Liver (tissue), 3 donors: ENCODE data around the gene DSCAM.

ENCODE experiments used
- EGR1 ChIP-seq, 2 donors: IDR thresholded peaks; 2 replicates each; pipeline ENCODE4 v1.6.1; 2016 to 2018; ENCODE audit warnings: antibody characterized with exemption in 2 of 2, low read depth in 2 of 2
- RXRA ChIP-seq, 2 donors: IDR thresholded peaks; 2 replicates each; pipeline ENCODE4 v1.6.1; 2017 to 2018; ENCODE audit warnings: antibody characterized with exemption in 2 of 2, mild to moderate bottlenecking in 1 of 2
- SP1 ChIP-seq: IDR thresholded peaks from 2 replicates; pipeline ENCODE4 v1.6.1; 2018; ENCODE audit warnings: antibody characterized with exemption, mild to moderate bottlenecking
- TAF1 ChIP-seq: conservative IDR thresholded peaks from 2 replicates; pipeline ENCODE4 v1.6.1; 2016; ENCODE audit warnings: antibody characterized with exemption, mild to moderate bottlenecking
- TF ChIP-seq, protein P1 (sequence below): IDR thresholded peaks from 2 replicates; pipeline ENCODE4 v1.6.1; 2016; ENCODE audit warnings: antibody characterized with exemption
- TF ChIP-seq, protein P2 (sequence below): fragments of 150-350 bp; IDR thresholded peaks from 2 replicates; pipeline ENCODE4 v1.5.1; 2017; ENCODE audit warnings: improper control_type of control experiment, low read depth, low read length; ENCODE audit not compliant: missing input control
- TF ChIP-seq, protein P3 (sequence below): IDR thresholded peaks from 2 replicates; pipeline ENCODE4 v1.6.1; 2016; ENCODE audit warnings: antibody characterized with exemption
- TF ChIP-seq, protein P4 (sequence below): IDR thresholded peaks from 2 replicates; pipeline ENCODE4 v1.6.1; 2016; ENCODE audit warnings: antibody characterized with exemption
- donor health status: healthy.
- donor health status: healthy.

DNA sequence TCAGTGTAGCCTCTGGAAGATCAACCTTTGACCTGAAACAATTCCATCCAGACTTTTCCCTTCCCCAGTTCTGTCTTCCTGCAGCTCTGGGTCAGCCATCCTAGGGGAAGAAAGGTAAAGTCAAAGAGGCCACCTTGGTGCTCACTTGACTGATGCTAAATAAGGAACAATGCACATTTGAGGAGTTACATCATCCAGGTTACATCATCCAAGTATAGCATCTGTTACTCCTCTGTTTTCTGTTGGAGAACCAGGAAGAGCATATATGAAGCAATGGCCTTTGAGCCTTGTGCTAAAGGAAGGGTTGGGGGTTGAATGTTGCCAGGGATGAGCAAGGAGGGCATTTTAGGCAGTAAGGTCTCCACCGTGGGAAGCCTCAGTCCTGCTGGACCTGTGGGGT is 3.1 kb upstream of the DSCAM start:
- TF ChIP-seq, protein P1, sequence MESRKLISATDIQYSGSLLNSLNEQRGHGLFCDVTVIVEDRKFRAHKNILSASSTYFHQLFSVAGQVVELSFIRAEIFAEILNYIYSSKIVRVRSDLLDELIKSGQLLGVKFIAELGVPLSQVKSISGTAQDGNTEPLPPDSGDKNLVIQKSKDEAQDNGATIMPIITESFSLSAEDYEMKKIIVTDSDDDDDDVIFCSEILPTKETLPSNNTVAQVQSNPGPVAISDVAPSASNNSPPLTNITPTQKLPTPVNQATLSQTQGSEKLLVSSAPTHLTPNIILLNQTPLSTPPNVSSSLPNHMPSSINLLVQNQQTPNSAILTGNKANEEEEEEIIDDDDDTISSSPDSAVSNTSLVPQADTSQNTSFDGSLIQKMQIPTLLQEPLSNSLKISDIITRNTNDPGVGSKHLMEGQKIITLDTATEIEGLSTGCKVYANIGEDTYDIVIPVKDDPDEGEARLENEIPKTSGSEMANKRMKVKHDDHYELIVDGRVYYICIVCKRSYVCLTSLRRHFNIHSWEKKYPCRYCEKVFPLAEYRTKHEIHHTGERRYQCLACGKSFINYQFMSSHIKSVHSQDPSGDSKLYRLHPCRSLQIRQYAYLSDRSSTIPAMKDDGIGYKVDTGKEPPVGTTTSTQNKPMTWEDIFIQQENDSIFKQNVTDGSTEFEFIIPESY: no peak
- TF ChIP-seq, protein P2, sequence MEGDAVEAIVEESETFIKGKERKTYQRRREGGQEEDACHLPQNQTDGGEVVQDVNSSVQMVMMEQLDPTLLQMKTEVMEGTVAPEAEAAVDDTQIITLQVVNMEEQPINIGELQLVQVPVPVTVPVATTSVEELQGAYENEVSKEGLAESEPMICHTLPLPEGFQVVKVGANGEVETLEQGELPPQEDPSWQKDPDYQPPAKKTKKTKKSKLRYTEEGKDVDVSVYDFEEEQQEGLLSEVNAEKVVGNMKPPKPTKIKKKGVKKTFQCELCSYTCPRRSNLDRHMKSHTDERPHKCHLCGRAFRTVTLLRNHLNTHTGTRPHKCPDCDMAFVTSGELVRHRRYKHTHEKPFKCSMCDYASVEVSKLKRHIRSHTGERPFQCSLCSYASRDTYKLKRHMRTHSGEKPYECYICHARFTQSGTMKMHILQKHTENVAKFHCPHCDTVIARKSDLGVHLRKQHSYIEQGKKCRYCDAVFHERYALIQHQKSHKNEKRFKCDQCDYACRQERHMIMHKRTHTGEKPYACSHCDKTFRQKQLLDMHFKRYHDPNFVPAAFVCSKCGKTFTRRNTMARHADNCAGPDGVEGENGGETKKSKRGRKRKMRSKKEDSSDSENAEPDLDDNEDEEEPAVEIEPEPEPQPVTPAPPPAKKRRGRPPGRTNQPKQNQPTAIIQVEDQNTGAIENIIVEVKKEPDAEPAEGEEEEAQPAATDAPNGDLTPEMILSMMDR: no peak
- TF ChIP-seq RXRA (IDR thresholded peaks at IDR 0.05) (no peak), SP1 (no peak), EGR1 (IDR thresholded peaks at IDR 0.05; ENCODE audit: low read depth in 2 of 2) (no peak), TAF1 (no peak)
- TF ChIP-seq, protein P3, sequence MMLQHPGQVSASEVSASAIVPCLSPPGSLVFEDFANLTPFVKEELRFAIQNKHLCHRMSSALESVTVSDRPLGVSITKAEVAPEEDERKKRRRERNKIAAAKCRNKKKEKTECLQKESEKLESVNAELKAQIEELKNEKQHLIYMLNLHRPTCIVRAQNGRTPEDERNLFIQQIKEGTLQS: no peak
- TF ChIP-seq, protein P4, sequence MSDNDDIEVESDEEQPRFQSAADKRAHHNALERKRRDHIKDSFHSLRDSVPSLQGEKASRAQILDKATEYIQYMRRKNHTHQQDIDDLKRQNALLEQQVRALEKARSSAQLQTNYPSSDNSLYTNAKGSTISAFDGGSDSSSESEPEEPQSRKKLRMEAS: no peak
